ENCODE results near the gene TYRO3. TPM values are rescaled to one million over a fixed set of nuclear protein-coding genes. Genes with fewer than 3 reads are reported as not detected.
A peak's percentile ranks its signal among the peaks of the same experiment; 100 is the strongest.

Gene TYRO3
- total RNA-seq, 1 donor from 2014 or later = 16.4 TPM

GRCh38 chr15:41560572-41560874 is 1.5 kb downstream of the TYRO3 start:
- no peak for DNase-seq (ENCODE audit: low spot score)
- Mint-ChIP-seq H3K36me3 (ENCODE audit: low read depth) (no peaks in the 10 kb centered on the region), H3K27ac (ENCODE audit: unreplicated experiment) (no peak overlapping the region), H3K9me3 (ENCODE audit: low read depth) (no peaks in the 10 kb centered on the region), H3K4me1 (ENCODE audit: low read depth) (peaks cover 45% of the 10 kb centered on the region), H3K4me3 (ENCODE audit: unreplicated experiment) (peak overlapping the region; percentile 41), H3K27me3 (ENCODE audit: low read depth) (peaks cover 2% of the 10 kb centered on the region)
- no peak for TF ChIP-seq CTCF (IDR thresholded peaks at IDR 0.05)

- peaks cover 45% of the 10 kb centered on the region for H3K4me1 Mint-ChIP-seq (ENCODE audit: low read depth)
- DNase-seq (ENCODE audit: low spot score) = no peak
- no peak for TF ChIP-seq CTCF (IDR thresholded peaks at IDR 0.05)
- no peaks in the 10 kb centered on the region for H3K27me3 Mint-ChIP-seq (ENCODE audit: low read depth)
- no peaks in the 10 kb centered on the region for H3K36me3 Mint-ChIP-seq (ENCODE audit: low read depth)
- no peak overlapping the region for H3K4me3 Mint-ChIP-seq (ENCODE audit: unreplicated experiment)
- H3K9me3 Mint-ChIP-seq (ENCODE audit: low read depth) = no peaks in the 10 kb centered on the region
- no peak overlapping the region for H3K27ac Mint-ChIP-seq (ENCODE audit: unreplicated experiment)
These were observed 2.2 kb downstream of the TYRO3 start for GRCh38 chr15:41561104-41561776.

GRCh38 chr15:41561777-41562145 is 2.7 kb downstream of the TYRO3 start:
- Mint-ChIP-seq H3K27ac (ENCODE audit: unreplicated experiment) (no peak overlapping the region), H3K4me3 (ENCODE audit: unreplicated experiment) (no peak overlapping the region), H3K9me3 (ENCODE audit: low read depth) (no peaks in the 10 kb centered on the region), H3K36me3 (ENCODE audit: low read depth) (no peaks in the 10 kb centered on the region), H3K4me1 (ENCODE audit: low read depth) (peaks cover 45% of the 10 kb centered on the region), H3K27me3 (ENCODE audit: low read depth) (no peaks in the 10 kb centered on the region)
- peak; percentile 45 for TF ChIP-seq CTCF (IDR thresholded peaks at IDR 0.05)
- DNase-seq (ENCODE audit: low spot score) = no peak

GRCh38 chr15:41562244-41562643 is 3.2 kb downstream of the TYRO3 start:
- no peak overlapping the region for H3K4me3 Mint-ChIP-seq (ENCODE audit: unreplicated experiment)
- H3K4me1 Mint-ChIP-seq (ENCODE audit: low read depth) = peaks cover 45% of the 10 kb centered on the region
- DNase-seq (ENCODE audit: low spot score) = no peak
- H3K36me3 Mint-ChIP-seq (ENCODE audit: low read depth) = no peaks in the 10 kb centered on the region
- H3K27ac Mint-ChIP-seq (ENCODE audit: unreplicated experiment) = no peak overlapping the region
- no peak for TF ChIP-seq CTCF (IDR thresholded peaks at IDR 0.05)
- no peaks in the 10 kb centered on the region for H3K27me3 Mint-ChIP-seq (ENCODE audit: low read depth)
- no peaks in the 10 kb centered on the region for H3K9me3 Mint-ChIP-seq (ENCODE audit: low read depth)

- Mint-ChIP-seq H3K27ac (ENCODE audit: unreplicated experiment) (no peak overlapping the region), H3K27me3 (ENCODE audit: low read depth) (no peaks in the 10 kb centered on the region), H3K4me1 (ENCODE audit: low read depth) (peaks cover 45% of the 10 kb centered on the region), H3K9me3 (ENCODE audit: low read depth) (no peaks in the 10 kb centered on the region), H3K36me3 (ENCODE audit: low read depth) (no peaks in the 10 kb centered on the region), H3K4me3 (ENCODE audit: unreplicated experiment) (no peak overlapping the region)
- TF ChIP-seq CTCF (IDR thresholded peaks at IDR 0.05) = no peak
- DNase-seq (ENCODE audit: low spot score) = no peak
These were observed 3.8 kb downstream of the TYRO3 start for GRCh38 chr15:41562784-41563198.
